Ectodermal cell (in vitro differentiated cells): Measurements from ENCODE around the gene FAM20B.

ENCODE experiments used
- H3K27ac ChIP-seq: 2 replicates; pipeline ENCODE4 v1.7.0; 2013; ENCODE audit warnings: mild to moderate bottlenecking, low read depth, low read length; ENCODE audit not compliant: insufficient read depth, poor library complexity, severe bottlenecking
- H3K27me3 ChIP-seq: 2 replicates; pipeline ENCODE4 v1.7.0; 2013; ENCODE audit warnings: mild to moderate bottlenecking, low read length; ENCODE audit not compliant: insufficient read depth, control insufficient read depth, poor library complexity, severe bottlenecking
- H3K36me3 ChIP-seq: one replicate; pipeline ENCODE4 v1.7.0; 2013; ENCODE audit warnings: low read length; ENCODE audit not compliant: control insufficient read depth, insufficient read depth
- H3K4me1 ChIP-seq: one replicate; pipeline ENCODE4 v1.7.0; 2013; ENCODE audit warnings: low read length; ENCODE audit not compliant: control insufficient read depth, insufficient read depth
- H3K4me3 ChIP-seq: 2 replicates; pipeline ENCODE4 v1.7.0; 2013; ENCODE audit warnings: low read depth, low read length, control low read depth; ENCODE audit not compliant: insufficient read depth
- H3K9me3 ChIP-seq: 2 replicates; pipeline ENCODE4 v1.7.0; 2013; ENCODE audit warnings: mild to moderate bottlenecking, low read length, moderate library complexity; ENCODE audit not compliant: control insufficient read depth
- WGBS, 2 experiments: methylation state at CpG; one replicate each; pipeline ENCODE4 v1.1.7; 2013; ENCODE audit warnings: missing lambda C conversion rate in 2 of 2; 5-methylcytosine and 5-hydroxymethylcytosine counted together

Gene FAM20B

GRCh38 chr1:179090923-179091322, 65.2 kb downstream of the FAM20B start:
- Histone ChIP-seq H3K27ac (no peak overlapping the region), H3K4me1 (no peaks in the 10 kb centered on the region), H3K4me3 (no peak overlapping the region), H3K9me3 (no peaks in the 10 kb centered on the region), H3K36me3 (peaks cover 7% of the 10 kb centered on the region), H3K27me3 (no peaks in the 10 kb centered on the region)
- 94 to 95% methylated on average over 4 of the region's 4 CpGs for WGBS, 2 experiments

- Histone ChIP-seq H3K36me3 (peaks cover 7% of the 10 kb centered on the region), H3K4me1 (no peaks in the 10 kb centered on the region), H3K27me3 (no peaks in the 10 kb centered on the region), H3K27ac (no peak overlapping the region), H3K9me3 (no peaks in the 10 kb centered on the region), H3K4me3 (no peak overlapping the region)
- 88 to 92% methylated on average over 5 of the region's 5 CpGs for WGBS, 2 experiments
These were observed 66.0 kb downstream of the FAM20B start for GRCh38 chr1:179091691-179092165.

GRCh38 chr1:179092896-179093461, 67.3 kb downstream of the FAM20B start:
- H3K27me3 ChIP-seq: no peaks in the 10 kb centered on the region
- no peaks in the 10 kb centered on the region for H3K9me3 ChIP-seq
- no peaks in the 10 kb centered on the region for H3K4me1 ChIP-seq
- WGBS, 2 experiments: 92 to 93% methylated on average over 9 of the region's 9 CpGs
- H3K36me3 ChIP-seq: peaks cover 7% of the 10 kb centered on the region
- H3K27ac ChIP-seq: no peak overlapping the region
- no peak overlapping the region for H3K4me3 ChIP-seq

- WGBS, 2 experiments: 95 to 96% methylated on average over 5 of the region's 5 CpGs
- H3K27ac ChIP-seq: no peak overlapping the region
- H3K9me3 ChIP-seq: no peaks in the 10 kb centered on the region
- no peaks in the 10 kb centered on the region for H3K4me1 ChIP-seq
- H3K4me3 ChIP-seq: no peak overlapping the region
- H3K27me3 ChIP-seq: no peaks in the 10 kb centered on the region
- peaks cover 7% of the 10 kb centered on the region for H3K36me3 ChIP-seq
These were observed 69.1 kb downstream of the FAM20B start for GRCh38 chr1:179094818-179095217.

GRCh38 chr1:179095377-179095776, 69.7 kb downstream of the FAM20B start:
- no peak overlapping the region for H3K4me3 ChIP-seq
- 94 to 95% methylated on average over 4 of the region's 4 CpGs for WGBS, 2 experiments
- peaks cover 7% of the 10 kb centered on the region for H3K36me3 ChIP-seq
- H3K4me1 ChIP-seq: no peaks in the 10 kb centered on the region
- no peak overlapping the region for H3K27ac ChIP-seq
- H3K9me3 ChIP-seq: no peaks in the 10 kb centered on the region
- H3K27me3 ChIP-seq: no peaks in the 10 kb centered on the region

- H3K27me3 ChIP-seq: no peaks in the 10 kb centered on the region
- no peak overlapping the region for H3K27ac ChIP-seq
- no peaks in the 10 kb centered on the region for H3K9me3 ChIP-seq
- H3K36me3 ChIP-seq: peaks cover 7% of the 10 kb centered on the region
- H3K4me3 ChIP-seq: no peak overlapping the region
- H3K4me1 ChIP-seq: no peaks in the 10 kb centered on the region
- WGBS, 2 experiments: 96 to 98% methylated on average over 3 of the region's 3 CpGs
These were observed 70.2 kb downstream of the FAM20B start for GRCh38 chr1:179095924-179096323.

- 97 to 98% methylated on average over 4 of the region's 4 CpGs for WGBS, 2 experiments
- Histone ChIP-seq H3K36me3 (peaks cover 7% of the 10 kb centered on the region), H3K4me3 (no peak overlapping the region), H3K27ac (no peak overlapping the region), H3K4me1 (no peaks in the 10 kb centered on the region), H3K9me3 (no peaks in the 10 kb centered on the region), H3K27me3 (no peaks in the 10 kb centered on the region)
These were observed 74.2 kb downstream of the FAM20B start for GRCh38 chr1:179099891-179100290.

GRCh38 chr1:179101566-179101965, 75.9 kb downstream of the FAM20B start:
- WGBS, 2 experiments: 96 to 100% methylated on average over 4 of the region's 4 CpGs
- H3K4me1 ChIP-seq: no peaks in the 10 kb centered on the region
- no peak overlapping the region for H3K4me3 ChIP-seq
- H3K36me3 ChIP-seq: peaks cover 4% of the 10 kb centered on the region
- no peaks in the 10 kb centered on the region for H3K9me3 ChIP-seq
- H3K27me3 ChIP-seq: no peaks in the 10 kb centered on the region
- H3K27ac ChIP-seq: no peak overlapping the region

- Histone ChIP-seq H3K9me3 (no peaks in the 10 kb centered on the region), H3K27ac (no peak overlapping the region), H3K27me3 (no peaks in the 10 kb centered on the region), H3K36me3 (peaks cover 18% of the 10 kb centered on the region), H3K4me3 (no peak overlapping the region), H3K4me1 (no peaks in the 10 kb centered on the region)
- WGBS, 2 experiments: 85 to 91% methylated on average over 1 of the region's 1 CpG
These were observed 78.3 kb downstream of the FAM20B start for GRCh38 chr1:179103999-179104398.

GRCh38 chr1:179104611-179105250, 79.0 kb downstream of the FAM20B start:
- no peaks in the 10 kb centered on the region for H3K27me3 ChIP-seq
- no peaks in the 10 kb centered on the region for H3K9me3 ChIP-seq
- H3K36me3 ChIP-seq: peaks cover 18% of the 10 kb centered on the region
- no peak overlapping the region for H3K4me3 ChIP-seq
- H3K27ac ChIP-seq: no peak overlapping the region
- WGBS, 2 experiments: 90 to 94% methylated on average over 3 of the region's 3 CpGs
- no peaks in the 10 kb centered on the region for H3K4me1 ChIP-seq
